ENCODE measurements around the gene RBM46.

Gene RBM46, protein sequence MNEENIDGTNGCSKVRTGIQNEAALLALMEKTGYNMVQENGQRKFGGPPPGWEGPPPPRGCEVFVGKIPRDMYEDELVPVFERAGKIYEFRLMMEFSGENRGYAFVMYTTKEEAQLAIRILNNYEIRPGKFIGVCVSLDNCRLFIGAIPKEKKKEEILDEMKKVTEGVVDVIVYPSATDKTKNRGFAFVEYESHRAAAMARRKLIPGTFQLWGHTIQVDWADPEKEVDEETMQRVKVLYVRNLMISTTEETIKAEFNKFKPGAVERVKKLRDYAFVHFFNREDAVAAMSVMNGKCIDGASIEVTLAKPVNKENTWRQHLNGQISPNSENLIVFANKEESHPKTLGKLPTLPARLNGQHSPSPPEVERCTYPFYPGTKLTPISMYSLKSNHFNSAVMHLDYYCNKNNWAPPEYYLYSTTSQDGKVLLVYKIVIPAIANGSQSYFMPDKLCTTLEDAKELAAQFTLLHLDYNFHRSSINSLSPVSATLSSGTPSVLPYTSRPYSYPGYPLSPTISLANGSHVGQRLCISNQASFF

DNA sequence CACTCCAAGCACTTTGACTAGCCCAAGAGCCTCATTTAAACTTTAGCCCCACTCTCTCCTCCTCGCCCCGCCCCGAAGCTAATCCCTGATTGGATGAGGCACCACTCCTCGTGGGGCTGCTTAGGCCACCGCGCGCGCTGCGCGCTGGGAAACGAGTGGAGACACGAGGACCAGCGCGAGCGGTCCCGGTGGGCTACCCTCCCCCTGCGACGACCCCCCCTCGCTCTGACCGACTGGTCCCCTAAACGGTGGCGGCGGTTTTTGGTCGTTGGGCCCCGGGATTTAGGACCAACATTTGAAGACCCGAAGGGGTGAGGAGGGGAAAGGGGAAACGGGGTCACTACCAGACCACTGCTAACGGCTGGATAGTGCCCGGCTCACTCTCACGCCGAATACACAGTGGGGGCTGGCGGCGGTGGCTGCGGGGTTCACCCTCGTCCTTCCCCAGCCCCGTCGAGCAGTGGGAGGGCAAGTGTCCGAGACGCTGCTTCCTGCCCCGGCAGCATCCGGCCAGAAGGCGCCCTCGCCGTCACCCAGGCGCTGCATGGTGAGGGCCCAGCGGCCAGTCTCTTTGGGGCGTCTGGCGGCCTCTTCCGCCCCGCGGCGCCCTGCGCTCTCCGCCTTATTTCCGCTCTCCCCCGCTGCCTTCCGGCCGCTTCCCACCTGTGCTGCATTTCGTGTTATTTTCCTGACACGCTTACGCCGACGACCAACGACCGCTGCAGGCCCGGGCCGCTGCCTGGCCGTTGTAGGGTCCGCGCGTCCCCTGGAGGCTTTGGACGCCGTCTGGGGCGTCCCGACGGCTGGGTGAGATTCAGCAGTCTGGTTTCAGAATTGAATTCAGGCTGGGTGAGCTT, at the start of gene RBM46:
RBM46 (plus strand) TSS at position 147 of the 857 bp plus-strand sequence. CDS start 15,481 bp downstream, outside the sequence.
- no peak for DNase-seq

DNA sequence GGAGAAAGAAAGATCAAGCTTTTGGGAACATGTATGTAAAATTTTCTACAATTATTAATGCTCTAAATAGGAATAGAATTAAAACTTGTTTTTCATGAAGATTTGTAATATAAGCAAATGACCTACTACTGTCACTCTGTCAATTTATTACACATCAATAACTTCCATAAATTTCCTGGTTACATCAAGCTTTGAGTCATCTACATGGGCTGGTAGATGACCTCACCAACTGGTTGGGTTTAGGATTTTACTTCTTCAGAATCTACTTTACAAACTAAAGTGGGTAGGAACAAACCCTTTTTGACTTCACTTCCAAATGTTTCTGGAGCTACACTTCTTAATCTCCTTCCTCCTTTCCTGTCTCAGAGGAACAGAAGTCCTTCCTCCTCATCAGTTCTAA, 49.3 kb upstream of the RBM46 start:
- no peak for DNase-seq

- DNase-seq, result no peak
Measured at GRCh38 chr4:154732669-154733068, 48.4 kb upstream of the RBM46 start.

- no peak for DNase-seq
Measured at GRCh38 chr4:154736770-154737169, 44.3 kb upstream of the RBM46 start.

GRCh38 chr4:154738426-154738825, 42.6 kb upstream of the RBM46 start:
- DNase-seq, result no peak

DNA sequence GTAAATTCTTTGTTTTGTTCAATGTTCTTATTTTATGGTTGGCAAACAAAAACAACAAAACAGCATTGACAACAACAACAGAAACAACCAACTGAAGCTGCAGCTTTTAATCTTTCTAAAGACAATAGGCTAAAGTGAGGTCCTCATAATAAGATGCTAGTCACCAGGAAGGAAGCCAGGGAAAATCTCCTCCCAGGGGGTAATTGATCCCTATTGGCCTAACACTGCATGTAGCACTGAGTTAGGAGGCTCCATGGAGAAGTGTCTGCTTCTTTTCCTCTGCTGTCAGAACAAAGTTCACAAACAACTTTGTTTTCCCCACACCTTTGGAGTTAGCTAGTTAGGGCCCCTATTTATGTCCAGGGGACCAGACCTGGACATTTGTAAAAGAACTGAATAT, 42.0 kb upstream of the RBM46 start:
- no peak for DNase-seq

DNA sequence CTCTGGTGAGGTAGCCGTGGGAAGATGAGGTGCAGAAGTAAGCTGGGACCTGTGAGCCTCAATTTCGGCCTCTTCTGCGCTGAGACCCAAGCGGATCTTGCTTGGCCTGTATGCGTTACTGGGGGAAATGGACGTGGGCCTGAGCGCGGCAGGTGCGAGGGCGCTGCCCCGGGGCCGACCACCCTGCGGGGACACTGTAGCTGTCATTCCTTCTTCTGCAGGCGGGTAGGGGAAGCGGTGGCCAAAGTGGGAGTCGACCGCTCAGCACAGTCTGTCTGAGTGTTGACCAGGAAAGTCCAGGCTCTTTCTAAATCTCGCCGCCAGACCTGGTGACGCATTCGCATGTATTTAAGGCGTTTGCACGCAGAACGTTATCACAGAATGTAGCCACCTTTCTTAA, 40.6 kb upstream of the RBM46 start:
- no peak for DNase-seq

DNA sequence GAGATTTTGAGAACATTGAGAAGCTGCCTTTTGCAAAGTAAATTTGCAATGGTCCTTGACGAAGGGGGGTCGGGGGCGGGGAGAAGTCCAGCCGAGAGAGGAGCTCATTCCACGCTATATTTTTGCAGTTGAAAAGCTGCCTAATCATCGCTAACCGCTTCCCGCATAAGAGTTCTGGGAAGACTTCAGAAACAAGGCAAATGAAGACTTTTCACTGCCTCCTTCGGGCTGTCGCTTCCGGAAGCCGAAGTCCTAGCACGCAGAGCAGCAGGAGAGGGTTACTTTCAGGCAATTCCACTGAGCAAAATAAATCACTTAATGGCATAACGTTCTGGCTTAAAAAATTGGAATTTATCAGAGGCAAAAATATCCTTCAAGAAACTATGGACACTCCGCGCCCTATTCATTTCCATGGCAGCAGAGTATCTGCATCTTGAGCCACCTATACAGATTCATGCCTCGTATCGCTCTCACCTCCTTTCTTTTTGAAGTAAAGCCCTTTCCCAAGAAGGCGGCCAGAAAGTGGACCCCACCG, 39.9 kb upstream of the RBM46 start:
- DNase-seq, result no peak

DNA sequence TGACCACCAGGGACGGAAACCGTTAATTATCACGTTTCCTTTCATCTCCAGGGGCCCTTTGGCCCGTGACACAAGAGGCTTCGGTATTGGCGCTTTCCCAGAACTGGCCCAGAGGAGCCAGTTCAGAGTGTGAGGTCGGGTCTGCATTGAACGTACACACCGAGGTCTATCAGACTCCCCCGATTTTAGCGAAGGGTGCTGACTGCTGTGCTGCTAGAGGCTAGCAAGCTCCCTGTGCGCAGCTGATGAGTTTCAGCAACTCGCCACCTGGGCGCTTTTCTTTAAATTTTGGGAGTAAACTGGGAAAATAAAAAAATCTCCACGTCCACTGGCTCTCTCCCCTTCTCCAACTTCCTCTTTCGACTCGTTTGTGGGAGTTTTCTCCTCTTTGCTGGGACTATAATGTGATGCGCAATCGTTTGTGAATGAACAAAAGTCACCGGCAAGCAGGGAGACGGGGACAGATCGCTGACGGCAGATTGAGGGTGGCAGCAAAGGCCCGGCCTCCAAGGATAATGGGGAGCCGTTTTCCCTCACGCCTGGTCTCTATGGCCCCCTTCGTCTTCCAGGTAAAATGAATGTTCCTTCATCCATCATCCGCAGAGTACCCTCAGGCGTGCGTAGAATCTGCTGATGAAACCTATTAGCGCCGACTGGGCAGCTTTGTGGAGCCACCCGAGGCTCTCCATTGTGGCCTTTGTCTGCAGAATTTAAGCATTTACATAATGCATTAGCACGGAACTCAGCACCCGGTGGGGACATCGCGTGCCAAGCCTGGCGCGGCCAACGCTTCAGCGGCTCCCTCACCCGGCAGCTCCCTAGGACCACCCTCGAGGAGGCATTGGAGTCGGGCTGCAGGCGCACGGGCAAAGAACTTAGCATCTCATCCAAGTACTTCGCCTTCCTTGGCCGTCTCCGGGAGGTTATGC, 38.9 kb upstream of the RBM46 start:
- DNase-seq, result no peak

DNA sequence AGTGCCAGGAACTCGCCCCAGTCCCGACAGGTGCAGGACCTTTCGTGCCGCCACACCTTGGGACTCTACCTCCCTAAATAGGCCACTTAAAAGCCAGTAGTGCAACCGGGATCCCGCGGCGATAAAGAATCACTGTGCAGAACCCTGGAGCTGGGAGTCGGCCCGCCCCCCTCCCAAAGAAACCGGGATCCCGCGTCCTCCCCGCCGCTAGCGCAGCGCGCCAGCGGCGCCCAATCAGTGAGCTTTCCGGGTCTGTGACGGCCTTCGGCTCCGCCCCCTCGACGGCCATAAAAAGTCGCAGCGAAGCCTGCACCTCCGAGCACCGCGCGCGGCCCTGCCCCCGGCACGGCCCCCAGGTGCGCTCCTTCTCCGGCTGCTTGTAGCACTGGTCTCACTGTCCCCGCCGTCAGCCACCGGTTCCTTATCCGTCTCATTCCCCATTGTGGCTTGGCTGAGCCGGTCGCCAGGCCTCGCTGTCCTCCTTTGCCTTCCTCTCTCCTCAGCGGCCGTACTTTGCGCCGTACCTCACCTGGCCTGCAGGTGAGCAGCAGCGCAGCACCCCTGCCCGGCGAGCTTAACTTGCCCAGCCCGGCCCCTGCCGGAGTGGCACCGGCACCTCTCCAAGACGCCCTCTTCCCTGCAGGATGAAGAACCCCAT, 37.3 kb upstream of the RBM46 start, which contains the start of gene LRAT:
LRAT (plus strand) TSS at position 318 of the 658 bp plus-strand sequence; CDS start at position 645, 327 bp downstream.
- no peak for DNase-seq

- DNase-seq, result no peak
Measured at GRCh38 chr4:154744341-154744926, 36.6 kb upstream of the RBM46 start.

DNA sequence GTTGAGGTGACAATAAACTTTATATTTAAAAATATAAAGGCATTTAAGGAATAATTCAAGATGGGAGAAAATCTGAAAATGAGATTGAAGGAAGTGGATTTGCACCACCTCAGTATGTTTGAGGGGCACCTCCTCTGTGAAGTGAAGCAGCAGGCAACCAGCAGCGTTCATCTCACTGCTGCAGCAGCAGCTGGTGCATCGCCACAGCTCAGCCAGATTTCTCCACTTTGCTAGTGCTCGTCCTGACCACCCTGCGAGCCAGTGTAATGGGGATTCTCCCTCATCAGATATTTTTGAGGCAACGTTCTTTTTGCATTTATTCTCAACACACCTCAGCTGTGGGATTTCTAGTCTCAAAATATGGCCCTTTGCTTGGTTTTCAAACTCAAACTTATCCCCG, 23.4 kb upstream of the RBM46 start:
- no peak for DNase-seq

GRCh38 chr4:154760895-154761294, 20.2 kb upstream of the RBM46 start:
- no peak for DNase-seq

- no peak for DNase-seq
Measured at GRCh38 chr4:154778264-154778663, 2.8 kb upstream of the RBM46 start.

- DNase-seq, result no peak
Measured at GRCh38 chr4:154779362-154779947, 1.6 kb upstream of the RBM46 start.

- no peak for DNase-seq
Measured at GRCh38 chr4:154781983-154782293, 866 bp downstream of the RBM46 start.

DNA sequence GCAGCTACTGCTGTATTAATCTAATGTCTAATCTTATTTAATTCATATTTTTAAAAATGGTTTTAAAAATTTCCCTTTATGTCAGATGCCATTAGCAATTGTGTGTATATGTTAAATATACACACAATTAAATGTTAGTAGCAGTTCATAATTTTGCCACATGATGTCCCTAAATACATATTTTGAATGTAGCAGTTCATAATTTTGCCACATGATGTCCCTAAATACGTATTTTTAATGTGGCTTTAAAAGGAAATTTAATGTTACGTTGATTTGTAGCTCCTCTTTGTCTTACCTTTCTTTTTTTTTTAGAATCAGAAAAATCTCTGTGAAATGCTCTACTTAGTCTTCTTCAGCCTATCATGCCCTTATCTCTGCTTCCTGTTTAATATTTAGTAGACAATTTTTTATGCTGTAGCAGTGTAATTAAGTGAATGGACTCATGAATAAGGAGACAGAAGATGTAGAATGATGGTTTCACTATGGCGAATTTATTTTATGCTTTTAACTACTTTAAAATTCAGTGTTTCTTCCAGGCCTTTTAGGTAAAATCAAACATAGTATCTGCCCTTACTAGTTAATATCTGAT, 26.1 kb downstream of the RBM46 start:
- peak; percentile 25 for DNase-seq

GRCh38 chr4:154818230-154818629, 37.2 kb downstream of the RBM46 start:
- no peak for DNase-seq

GRCh38 chr4:154822775-154823174, 41.7 kb downstream of the RBM46 start:
- DNase-seq, result no peak

DNA sequence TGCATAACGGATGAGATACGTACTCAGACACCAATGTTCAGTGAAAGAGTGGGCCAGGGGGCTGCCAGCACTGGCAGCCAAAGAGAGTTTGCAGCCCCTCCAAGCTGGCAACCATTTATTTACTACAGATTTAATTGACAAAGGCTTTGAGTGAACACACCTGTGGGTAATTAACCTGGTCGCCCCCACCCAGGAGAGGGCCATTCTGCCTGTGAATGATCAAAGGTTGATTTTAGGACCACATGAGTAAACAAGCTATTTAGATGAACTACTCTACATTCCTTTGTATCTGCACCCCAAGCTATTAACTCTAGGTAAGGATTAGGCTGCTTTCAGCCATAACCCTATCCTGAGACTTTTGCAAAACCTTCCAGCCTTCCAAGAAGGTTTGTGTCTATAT, 55.0 kb downstream of the RBM46 start:
- DNase-seq, result no peak

DNA sequence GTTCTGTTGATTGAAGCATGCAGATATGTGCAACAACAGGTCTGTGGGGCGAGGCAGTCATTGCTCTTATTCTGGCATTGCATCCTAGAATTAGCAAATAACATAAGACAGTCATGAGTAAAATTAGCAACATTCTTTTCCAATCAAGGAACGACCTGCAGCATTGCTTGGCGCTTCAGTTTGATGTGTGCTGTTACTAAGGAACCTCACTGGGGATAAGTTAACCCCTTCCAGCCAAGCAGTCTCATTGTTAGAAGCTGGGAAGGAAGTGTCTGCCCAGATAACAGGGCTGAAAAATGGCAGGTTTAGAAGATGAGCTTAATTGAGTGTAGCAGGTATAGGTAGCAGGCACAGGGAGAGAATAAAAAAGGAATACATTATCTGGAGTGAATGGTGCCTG, 55.4 kb downstream of the RBM46 start:
- DNase-seq, result no peak
